ENCODE results near the gene PKM.
"Not testable (repeated sequence)": the region's sequence is repeated elsewhere in the genome, so short reads cannot be mapped to it uniquely, and the experiment has no call there.

The PKM gene

DNA sequence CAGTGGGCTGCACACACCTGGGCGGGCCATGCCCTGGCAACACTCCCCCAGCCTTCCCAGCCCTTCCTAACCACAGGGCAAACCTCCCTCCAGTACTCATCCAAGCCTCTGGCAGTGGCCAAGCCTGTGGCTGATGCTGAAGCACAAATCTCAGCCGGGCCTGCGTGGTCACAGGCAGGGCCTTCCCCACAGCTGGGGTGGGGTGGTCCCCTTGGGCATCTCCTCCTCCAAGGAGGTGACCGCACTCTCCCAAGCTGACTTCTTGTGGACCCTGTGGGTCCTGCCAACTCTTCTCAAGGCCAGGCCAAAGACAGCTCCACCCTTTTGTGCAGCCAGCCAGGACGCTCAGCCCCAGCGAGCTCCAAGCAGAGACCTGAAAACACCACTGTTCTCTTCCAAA, 54.8 kb downstream of the PKM start:
- DNase-seq (ENCODE audit: low spot score), result no peak

GRCh38 chr15:72175186-72176044, 55.6 kb downstream of the PKM start:
- no peak for DNase-seq (ENCODE audit: low spot score)

GRCh38 chr15:72174551-72175165, 56.3 kb downstream of the PKM start:
- DNase-seq (ENCODE audit: low spot score), result no peak

DNA sequence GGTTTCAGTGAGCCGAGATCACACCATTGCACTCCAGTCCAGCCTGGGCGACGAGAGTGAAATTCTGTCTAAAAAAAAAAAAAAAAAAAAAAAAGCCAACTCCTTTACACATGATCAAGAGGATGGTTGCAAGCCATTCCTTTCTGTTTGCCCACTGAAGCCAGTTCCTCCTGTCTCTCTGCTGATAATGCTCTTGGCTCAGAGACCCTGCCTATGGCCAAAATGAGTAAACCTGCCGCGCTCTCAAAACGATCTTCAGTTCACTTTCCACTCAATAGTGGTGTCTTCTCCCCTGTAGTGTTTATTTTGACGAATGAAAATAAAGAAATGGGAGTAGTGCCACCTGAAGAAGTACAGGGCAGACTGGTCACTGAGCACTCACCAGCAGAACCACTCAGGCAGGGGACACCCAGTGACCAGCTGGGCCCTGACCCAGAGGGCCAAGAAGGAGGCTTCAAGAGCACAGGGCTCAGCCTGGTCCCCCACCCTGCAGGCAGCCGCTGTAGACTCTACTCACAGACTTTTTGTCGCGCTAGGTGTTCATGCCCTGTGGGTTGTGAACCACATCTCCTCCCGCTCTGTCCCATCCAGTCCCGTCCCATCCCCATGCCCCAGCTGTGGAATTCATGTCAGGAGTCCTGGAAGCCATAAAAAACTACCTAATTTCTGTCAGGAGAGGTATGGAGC, 57.0 kb downstream of the PKM start:
- DNase-seq (ENCODE audit: low spot score), result no peak

DNA sequence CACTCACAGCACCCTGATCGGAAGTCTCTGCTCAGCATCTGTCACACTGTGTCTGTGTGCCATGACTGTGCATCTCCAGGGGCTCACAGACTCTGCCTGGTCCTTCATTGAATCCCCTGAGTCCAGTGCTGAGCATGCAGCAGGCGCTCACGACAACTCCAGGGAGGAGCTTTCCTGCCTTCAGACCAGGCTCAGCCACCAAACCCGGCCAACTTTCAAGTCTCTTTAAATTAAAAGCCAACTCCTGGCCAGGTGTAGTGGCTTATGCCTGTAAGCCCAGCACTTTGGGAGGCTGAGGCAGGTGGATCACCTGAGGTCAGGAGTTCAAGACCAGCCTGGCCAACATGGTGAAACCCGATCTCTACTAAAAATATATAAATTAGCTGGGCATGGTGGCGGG, 57.6 kb downstream of the PKM start:
- no peak for DNase-seq (ENCODE audit: low spot score)

GRCh38 chr15:72172796-72173195, 58.2 kb downstream of the PKM start:
- DNase-seq (ENCODE audit: low spot score), result no peak

- DNase-seq (ENCODE audit: low spot score), result not testable (repeated sequence)
These were observed 59.0 kb downstream of the PKM start for GRCh38 chr15:72171978-72172377.

DNA sequence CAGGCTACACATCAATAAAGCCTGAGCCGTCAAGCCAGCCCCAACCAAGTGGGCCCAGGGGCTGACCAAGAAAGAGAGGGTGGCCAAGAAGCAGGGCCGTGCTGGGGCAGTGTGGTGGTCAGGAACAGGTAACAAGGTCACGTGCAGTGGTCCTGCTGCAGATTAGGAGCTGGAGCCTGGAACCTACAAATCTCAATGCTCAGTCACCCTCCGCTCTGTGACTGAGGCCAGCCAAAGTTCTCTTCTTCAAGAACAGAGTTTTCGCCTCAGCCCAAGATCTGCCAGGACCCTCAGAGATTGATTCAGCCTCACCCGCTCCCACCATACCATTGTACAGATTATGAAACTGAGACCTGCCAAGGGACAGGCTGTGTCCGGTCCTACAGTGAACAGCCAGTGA, 60.3 kb downstream of the PKM start:
- no peak for DNase-seq (ENCODE audit: low spot score)

GRCh38 chr15:72169921-72170611, 60.9 kb downstream of the PKM start:
- DNase-seq (ENCODE audit: low spot score), result no peak

- DNase-seq (ENCODE audit: low spot score), result peak; percentile 37
These were observed 61.6 kb downstream of the PKM start for GRCh38 chr15:72169236-72169920.

DNA sequence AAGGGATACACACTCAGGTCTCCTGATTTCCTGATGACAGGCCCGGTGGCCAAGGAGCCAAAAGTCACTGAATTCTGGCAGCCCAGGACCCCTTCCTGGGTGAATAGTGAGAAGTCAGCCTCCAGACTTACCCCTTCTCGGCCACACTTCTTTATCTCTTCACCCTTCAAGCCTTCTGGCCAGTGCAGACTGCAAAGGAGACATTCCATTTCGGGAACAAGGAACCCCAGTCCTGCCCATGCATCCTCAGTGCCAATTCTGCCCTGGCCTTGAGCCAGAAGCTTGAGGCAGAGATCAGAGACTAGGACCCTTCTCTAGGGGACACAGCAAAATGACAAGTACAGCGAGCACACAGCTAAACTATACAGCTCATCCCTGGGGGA, 62.2 kb downstream of the PKM start:
- DNase-seq (ENCODE audit: low spot score), result no peak

DNA sequence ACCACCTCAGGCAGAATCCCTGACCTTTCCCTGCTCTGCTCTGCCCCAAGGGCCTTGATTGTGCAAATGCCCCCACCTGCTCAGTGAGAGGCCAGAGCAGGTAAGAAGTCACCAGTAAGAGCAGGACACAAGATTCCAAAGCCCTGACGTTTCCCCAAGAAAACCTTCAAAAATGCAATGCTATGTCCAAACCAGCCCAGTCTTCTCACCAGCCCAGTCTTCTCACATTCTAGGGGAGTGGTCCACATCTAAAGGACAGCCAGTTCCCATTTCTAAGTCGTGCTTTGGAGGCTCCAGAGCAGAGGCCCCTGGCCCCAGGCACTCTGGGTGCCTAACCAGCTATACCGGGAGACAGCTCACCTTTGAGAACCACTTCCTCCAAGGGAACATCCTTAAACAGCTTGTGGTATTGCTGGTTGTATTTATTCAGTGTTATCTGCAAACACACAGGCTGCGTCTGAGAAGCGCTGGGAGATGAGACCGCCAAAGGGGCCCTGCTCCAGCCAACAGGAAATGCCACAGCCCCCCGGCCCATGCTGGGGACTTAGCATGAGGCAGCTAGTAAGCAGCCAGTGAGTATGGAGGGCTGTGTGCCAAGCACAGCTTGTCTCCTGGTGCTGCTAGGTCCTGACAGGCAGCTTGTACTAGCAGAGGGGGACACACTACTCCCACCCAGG, 62.7 kb downstream of the PKM start:
- DNase-seq (ENCODE audit: low spot score), result no peak

DNA sequence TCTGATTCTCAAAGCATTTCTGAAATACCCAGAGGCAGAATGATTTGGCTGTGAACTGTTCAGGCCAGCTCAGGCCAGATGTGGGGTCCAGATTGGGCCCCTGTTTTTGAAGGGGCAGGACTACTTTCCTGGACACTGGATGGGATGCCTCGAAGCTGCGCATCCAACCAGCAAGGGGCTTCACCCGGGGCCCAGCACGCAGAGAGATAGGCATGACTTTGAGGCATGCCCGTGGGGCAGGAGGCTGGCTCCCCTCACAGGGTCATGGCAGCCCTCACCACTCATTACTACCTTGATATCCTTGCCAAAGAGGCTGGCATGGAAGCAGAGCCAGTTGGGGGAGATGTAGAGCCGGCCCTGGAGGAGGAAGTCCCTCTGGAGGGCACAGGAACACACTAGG, 63.5 kb downstream of the PKM start:
- no peak for DNase-seq (ENCODE audit: low spot score)

GRCh38 chr15:72166716-72167417, 64.1 kb downstream of the PKM start:
- DNase-seq (ENCODE audit: low spot score), result no peak

GRCh38 chr15:72163719-72164118, 67.3 kb downstream of the PKM start:
- DNase-seq (ENCODE audit: low spot score), result no peak

DNA sequence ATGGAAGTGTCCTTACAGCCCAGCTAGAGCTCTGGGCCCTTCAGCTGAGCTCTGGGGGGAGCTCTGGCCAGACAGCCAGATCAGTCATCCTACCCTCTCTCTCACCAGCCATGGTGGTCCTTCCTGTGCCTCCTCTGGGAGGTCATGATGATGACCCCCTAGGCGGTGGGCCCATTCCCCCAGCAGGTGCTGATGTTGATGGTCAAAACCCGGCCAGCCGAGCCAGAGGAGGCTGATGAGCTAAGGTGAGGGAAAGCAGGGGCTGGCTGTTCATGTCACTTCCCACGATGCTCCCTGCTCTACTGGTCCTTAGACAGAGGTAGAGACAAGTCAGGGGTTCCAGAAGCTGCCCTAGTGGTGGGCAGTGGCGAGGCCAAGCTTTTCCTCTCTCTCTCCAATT, 68.4 kb downstream of the PKM start:
- DNase-seq (ENCODE audit: low spot score), result no peak

DNA sequence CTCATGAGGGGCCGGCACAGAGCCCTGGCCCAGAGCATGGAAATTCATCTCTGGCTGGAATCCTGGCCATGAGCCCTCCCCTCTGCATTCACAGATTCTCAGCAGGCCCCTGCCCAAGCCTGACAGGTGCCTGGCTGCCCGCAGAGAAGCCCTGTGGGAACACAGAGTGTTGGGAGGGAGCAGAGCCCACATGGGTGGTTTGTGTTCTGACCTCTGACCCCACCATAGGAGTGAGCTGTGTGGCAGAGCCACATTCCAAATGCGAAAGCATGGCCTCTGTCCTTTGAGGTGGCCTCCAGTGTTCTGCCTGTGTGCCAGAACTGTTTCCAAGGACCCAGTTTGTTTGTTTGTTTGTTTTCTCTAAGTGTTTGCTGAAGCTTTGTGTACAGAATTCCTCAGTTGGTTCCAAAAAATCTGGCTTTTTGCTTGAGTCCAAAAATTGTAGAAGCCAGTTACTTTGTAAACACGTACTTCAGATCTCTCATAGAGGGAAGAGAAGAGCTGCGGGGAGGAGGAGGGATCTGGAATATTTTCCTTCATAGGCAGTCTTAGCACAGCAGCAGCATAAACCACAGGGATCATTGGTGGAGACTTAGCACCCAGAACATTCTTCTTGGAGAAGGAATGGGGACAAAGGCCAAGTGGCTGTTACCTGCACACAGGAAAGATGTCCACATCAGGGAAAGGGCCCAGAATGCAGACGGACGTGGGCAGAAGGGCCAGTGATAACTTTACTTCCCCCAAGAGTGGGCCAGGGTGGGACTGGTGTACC, 69.4 kb downstream of the PKM start:
- DNase-seq (ENCODE audit: low spot score), result no peak

- no peak for DNase-seq (ENCODE audit: low spot score)
These were observed 70.2 kb downstream of the PKM start for GRCh38 chr15:72160696-72161245.

DNA sequence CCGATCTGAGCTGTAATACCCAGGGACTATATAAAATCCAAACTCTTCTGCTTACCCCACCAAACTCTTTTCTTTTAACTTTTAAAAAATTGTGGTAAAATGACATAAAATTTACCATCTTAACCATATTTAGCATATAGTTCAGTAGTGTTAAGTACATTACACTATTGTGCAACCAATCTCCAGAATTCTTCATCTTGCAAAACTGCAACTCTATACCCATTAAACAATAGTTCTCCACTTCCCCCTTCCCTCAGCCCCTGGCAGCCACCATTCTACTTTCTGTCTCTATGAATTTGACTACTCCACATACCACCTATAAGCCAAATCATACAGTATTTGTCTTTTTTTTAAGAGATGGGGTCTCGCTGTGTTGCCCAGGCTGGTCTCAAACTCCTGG, 74.1 kb downstream of the PKM start:
- no peak for DNase-seq (ENCODE audit: low spot score)

Data from iPS-NIHi11 (cell line).